H9 (cell line): ENCODE measurements around the gene UBE2E3. TPM values are rescaled to one million over a fixed set of nuclear protein-coding genes. Genes with fewer than 3 reads are reported as not detected.

Experiments
- DNase-seq: peaks from one replicate; pipeline ENCODE4 v3.0.0-alpha.2; 2017
- H2AFZ ChIP-seq: one replicate; pipeline ENCODE4 v1.6.1; 2013; ENCODE audit warnings: mild to moderate bottlenecking, low read length, control low read depth, moderate library complexity
- H2AK5ac ChIP-seq: 2 replicates; pipeline ENCODE4 v1.6.1; 2013; ENCODE audit warnings: low read length, control low read depth, mixed read lengths; ENCODE audit not compliant: insufficient read length
- H2BK120ac ChIP-seq: one replicate; pipeline ENCODE4 v1.6.1; 2013; ENCODE audit warnings: low read depth, mild to moderate bottlenecking, low read length, control low read depth, inconsistent platforms; ENCODE audit not compliant: poor library complexity, severe bottlenecking
- H2BK12ac ChIP-seq: 2 replicates; pipeline ENCODE4 v1.6.1; 2013; ENCODE audit warnings: low read length, control low read depth, mixed read lengths, low read depth; ENCODE audit not compliant: insufficient read length
- H2BK15ac ChIP-seq: 2 replicates; pipeline ENCODE4 v1.6.1; 2013; ENCODE audit warnings: low read depth, low read length, control low read depth
- H2BK20ac ChIP-seq: one replicate; pipeline ENCODE4 v1.6.1; 2013; ENCODE audit warnings: low read depth, mild to moderate bottlenecking, low read length, control low read depth, inconsistent platforms; ENCODE audit not compliant: poor library complexity, severe bottlenecking
- H2BK5ac ChIP-seq: 2 replicates; pipeline ENCODE4 v1.6.1; 2013; ENCODE audit warnings: low read length, control low read depth, mixed read lengths; ENCODE audit not compliant: insufficient read length
- H3K14ac ChIP-seq: 2 replicates; pipeline ENCODE4 v1.6.1; 2013; ENCODE audit warnings: low read length, control low read depth; ENCODE audit not compliant: insufficient read depth
- H3K18ac ChIP-seq: 2 replicates; pipeline ENCODE4 v1.6.1; 2013; ENCODE audit warnings: low read depth, mild to moderate bottlenecking, mixed read lengths, low read length, control low read depth; ENCODE audit not compliant: insufficient read length
- H3K23ac ChIP-seq: 2 replicates; pipeline ENCODE4 v1.6.1; 2013; ENCODE audit warnings: low read length, control low read depth, mixed read lengths, low read depth; ENCODE audit not compliant: insufficient read length
- H3K23me2 ChIP-seq: 2 replicates; pipeline ENCODE4 v1.6.1; 2013; ENCODE audit warnings: low read depth, mild to moderate bottlenecking, mixed read lengths, low read length, control low read depth; ENCODE audit not compliant: insufficient read length, poor library complexity, severe bottlenecking
- H3K27ac ChIP-seq: 2 replicates; pipeline ENCODE4 v1.5.1; 2013; ENCODE audit warnings: low read length, control low read depth, mixed read lengths, low read depth; ENCODE audit not compliant: insufficient read length
- H3K27me3 ChIP-seq: 2 replicates; pipeline ENCODE4 v1.6.1; 2013; ENCODE audit warnings: low read length, control low read depth, inconsistent platforms; ENCODE audit not compliant: insufficient read depth
- H3K4ac ChIP-seq: 2 replicates; pipeline ENCODE4 v1.6.1; 2013; ENCODE audit warnings: low read depth, mild to moderate bottlenecking, control low read depth, inconsistent platforms, low read length, moderate library complexity
- H3K4me1 ChIP-seq: 2 replicates; pipeline ENCODE4 v1.6.1; 2013; ENCODE audit warnings: low read length, control low read depth, inconsistent platforms; ENCODE audit not compliant: insufficient read depth
- H3K4me2 ChIP-seq: 2 replicates; pipeline ENCODE4 v1.6.1; 2013; ENCODE audit warnings: low read length, control low read depth, mixed read lengths; ENCODE audit not compliant: insufficient read length, insufficient read depth
- H3K56ac ChIP-seq: 2 replicates; pipeline ENCODE4 v1.6.1; 2013; ENCODE audit warnings: low read depth, mild to moderate bottlenecking, mixed read lengths, low read length, control low read depth; ENCODE audit not compliant: insufficient read length
- H3K79me1 ChIP-seq: 2 replicates; pipeline ENCODE4 v1.6.1; 2013; ENCODE audit warnings: low read depth, mild to moderate bottlenecking, moderate library complexity, low read length, control low read depth, inconsistent platforms; ENCODE audit not compliant: insufficient read depth, poor library complexity, severe bottlenecking
- H3K79me2 ChIP-seq: 2 replicates; pipeline ENCODE4 v1.6.1; 2013; ENCODE audit warnings: low read length, control low read depth, inconsistent platforms; ENCODE audit not compliant: insufficient read depth
- H3K9ac ChIP-seq: 2 replicates; pipeline ENCODE4 v1.6.1; 2013; ENCODE audit warnings: low read length, control low read depth, mixed read lengths; ENCODE audit not compliant: insufficient read length; ENCODE audit errors: extremely low read depth
- H3K9me3 ChIP-seq: one replicate; pipeline ENCODE4 v1.6.1; 2013; ENCODE audit warnings: low read depth, low read length, inconsistent platforms; ENCODE audit not compliant: control insufficient read depth
- H3T11ph ChIP-seq: one replicate; pipeline ENCODE4 v1.6.1; 2013; ENCODE audit warnings: mild to moderate bottlenecking, low read length, control low read depth, inconsistent platforms
- H4K20me1 ChIP-seq: one replicate; pipeline ENCODE4 v1.6.1; 2013; ENCODE audit not compliant: control insufficient read depth, insufficient read length, insufficient read depth
- H4K5ac ChIP-seq: 2 replicates; pipeline ENCODE4 v1.6.1; 2013; ENCODE audit warnings: low read depth, mild to moderate bottlenecking, mixed read lengths, low read length, control low read depth; ENCODE audit not compliant: insufficient read length
- H4K8ac ChIP-seq: replicated peaks from 2 replicates; pipeline ENCODE4 v1.6.1; 2013; ENCODE audit warnings: low read length, control low read depth, mixed read lengths, low read depth; ENCODE audit not compliant: insufficient read length
- H4K91ac ChIP-seq: 2 replicates; pipeline ENCODE4 v1.6.1; 2013; ENCODE audit warnings: low read depth, mild to moderate bottlenecking, moderate library complexity, mixed read lengths, low read length, control low read depth; ENCODE audit not compliant: insufficient read length
- H3K27ac Mint-ChIP-seq, 3 experiments: 2 replicates in 2 of 3; 3 replicates in 1 of 3; pipeline ENCODE4 v1.8.0; 2020 to 2021; ENCODE audit warnings: mixed read lengths in 3 of 3, mild to moderate bottlenecking in 1 of 3, moderate library complexity in 1 of 3
- H3K27me3 Mint-ChIP-seq: 2 replicates; pipeline ENCODE4 v1.8.0; 2021; ENCODE audit warnings: low read depth, mild to moderate bottlenecking, moderate library complexity, mixed read lengths
- H3K36me3 Mint-ChIP-seq, 3 experiments: 2 replicates in 2 of 3; 3 replicates in 1 of 3; pipeline ENCODE4 v1.8.0; 2020 to 2021; ENCODE audit warnings: low read depth in 3 of 3, mixed read lengths in 3 of 3; ENCODE audit not compliant: insufficient read depth in 1 of 3
- H3K4me1 Mint-ChIP-seq, 2 experiments: 2 replicates each; pipeline ENCODE4 v1.8.0; 2020; ENCODE audit warnings: mixed read lengths in 2 of 2
- H3K4me3 Mint-ChIP-seq, 2 experiments: 2 replicates in 1 of 2; 3 replicates in 1 of 2; pipeline ENCODE4 v1.8.0; 2020 to 2021; ENCODE audit warnings: mild to moderate bottlenecking in 2 of 2, mixed read lengths in 2 of 2, moderate library complexity in 1 of 2
- H3K9me3 Mint-ChIP-seq, 2 experiments: 2 replicates in 1 of 2; 3 replicates in 1 of 2; pipeline ENCODE4 v1.8.0; 2020; ENCODE audit warnings: mild to moderate bottlenecking in 2 of 2, mixed read lengths in 2 of 2, moderate library complexity in 1 of 2
- WGBS: extraction: QIAGEN DNeasy Blood & Tissue Kit; methylation state at CpG from one replicate; pipeline ENCODE4 v1.1.7; 2013; ENCODE audit warnings: missing lambda C conversion rate, low lambda C conversion rate, mixed read lengths; ENCODE audit not compliant: insufficient read length; ENCODE audit errors: extremely low coverage; 5-methylcytosine and 5-hydroxymethylcytosine counted together
- total RNA-seq: library from RNA; stranded (reverse); gene quantifications from 2 replicates; pipeline ENCODE4 v1.2.1, GENCODE V29; 2021
- TF ChIP-seq, protein P1 (sequence below): fragments of 200-600 bp; sonication (generic); conservative IDR thresholded peaks from 3 replicates; pipeline ENCODE4 v1.8.0; 2021; ENCODE audit warnings: antibody characterized with exemption, mild to moderate bottlenecking

The UBE2E3 gene
- total RNA-seq, 1 experiment from 2014 or later, result 89.1 TPM

DNA sequence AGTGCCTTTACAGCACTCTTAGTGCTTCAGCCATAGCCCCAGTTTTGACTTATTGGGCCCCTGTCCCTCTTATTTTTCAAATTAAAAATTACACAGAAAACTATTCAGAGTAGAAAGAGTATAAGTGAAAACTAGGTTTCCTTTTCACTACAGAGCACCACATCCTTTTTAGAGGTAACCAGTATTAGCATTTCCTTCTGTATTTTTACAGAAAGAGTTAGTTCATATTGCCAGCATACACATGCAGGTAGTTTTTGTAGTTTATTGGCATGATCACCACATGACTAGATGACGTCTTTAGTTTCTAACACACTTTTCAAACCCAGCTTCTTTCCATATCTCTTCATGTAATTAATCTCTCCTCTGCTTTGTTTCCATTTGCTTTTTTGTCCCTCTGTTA is 66.4 kb downstream of the UBE2E3 start:
- H3K14ac ChIP-seq, result no peak overlapping the region
- no peak overlapping the region for H4K91ac ChIP-seq
- no peak overlapping the region for H3K4ac ChIP-seq
- H3K9me3 Mint-ChIP-seq, result no peaks in the 10 kb centered on the region
- no peaks in the 10 kb centered on the region for H3K27me3 Mint-ChIP-seq
- no peak overlapping the region for H2BK20ac ChIP-seq
- no peak overlapping the region for H3K27ac ChIP-seq
- no peak overlapping the region for H4K5ac ChIP-seq
- H3K23me2 ChIP-seq, result no peaks in the 10 kb centered on the region
- no peak overlapping the region for H2BK120ac ChIP-seq
- H4K20me1 ChIP-seq, result no peaks in the 10 kb centered on the region
- WGBS, result no CpG with 5 or more reads among the region's 1 CpG
- no peak overlapping the region for H3K9ac ChIP-seq
- no peak overlapping the region for H2BK12ac ChIP-seq
- no peaks in the 10 kb centered on the region; the same call in 1 of the 2 replicates for H3K79me2 ChIP-seq
- H3K27ac Mint-ChIP-seq, result no peak overlapping the region
- H2AK5ac ChIP-seq, result no peak overlapping the region
- H2BK5ac ChIP-seq, result no peak overlapping the region
- no peaks in the 10 kb centered on the region for H3K27me3 ChIP-seq
- H3K23ac ChIP-seq, result no peak overlapping the region
- no peaks in the 10 kb centered on the region for H3K79me1 ChIP-seq
- H3K4me3 Mint-ChIP-seq, result no peak overlapping the region
- H3K56ac ChIP-seq, result no peak overlapping the region
- no peak overlapping the region for H3K18ac ChIP-seq
- no peak overlapping the region for H2BK15ac ChIP-seq
- no peak overlapping the region for H3T11ph ChIP-seq
- TF ChIP-seq, protein P1, sequence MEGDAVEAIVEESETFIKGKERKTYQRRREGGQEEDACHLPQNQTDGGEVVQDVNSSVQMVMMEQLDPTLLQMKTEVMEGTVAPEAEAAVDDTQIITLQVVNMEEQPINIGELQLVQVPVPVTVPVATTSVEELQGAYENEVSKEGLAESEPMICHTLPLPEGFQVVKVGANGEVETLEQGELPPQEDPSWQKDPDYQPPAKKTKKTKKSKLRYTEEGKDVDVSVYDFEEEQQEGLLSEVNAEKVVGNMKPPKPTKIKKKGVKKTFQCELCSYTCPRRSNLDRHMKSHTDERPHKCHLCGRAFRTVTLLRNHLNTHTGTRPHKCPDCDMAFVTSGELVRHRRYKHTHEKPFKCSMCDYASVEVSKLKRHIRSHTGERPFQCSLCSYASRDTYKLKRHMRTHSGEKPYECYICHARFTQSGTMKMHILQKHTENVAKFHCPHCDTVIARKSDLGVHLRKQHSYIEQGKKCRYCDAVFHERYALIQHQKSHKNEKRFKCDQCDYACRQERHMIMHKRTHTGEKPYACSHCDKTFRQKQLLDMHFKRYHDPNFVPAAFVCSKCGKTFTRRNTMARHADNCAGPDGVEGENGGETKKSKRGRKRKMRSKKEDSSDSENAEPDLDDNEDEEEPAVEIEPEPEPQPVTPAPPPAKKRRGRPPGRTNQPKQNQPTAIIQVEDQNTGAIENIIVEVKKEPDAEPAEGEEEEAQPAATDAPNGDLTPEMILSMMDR, result no peak
- H2AFZ ChIP-seq, result no peak overlapping the region
- no peaks in the 10 kb centered on the region for H3K9me3 ChIP-seq
- peaks cover 2% of the 10 kb centered on the region; the same call in 1 of the 2 replicates for H3K4me1 ChIP-seq
- H3K36me3 Mint-ChIP-seq, result no peaks in the 10 kb centered on the region
- DNase-seq, result no peak
- no peak overlapping the region for H4K8ac ChIP-seq
- H3K4me1 Mint-ChIP-seq, result no peaks in the 10 kb centered on the region; a peak in 1 of 4 replicates
- no peak overlapping the region for H3K4me2 ChIP-seq
